HepG2 (cell line): Measurements from ENCODE around the gene GDPD5. TPM values are rescaled to one million over a fixed set of nuclear protein-coding genes. Genes with fewer than 3 reads are reported as not detected.

ENCODE experiments used
- CBX2 ChIP-seq, 2 experiments: fragments of 200-600 bp in 1 of 2; sonication (generic); formaldehyde crosslinking in 1 of 2; IDR thresholded peaks; 2 replicates each; pipeline versions ENCODE4 v1.7.0 to v1.8.1; 2018 to 2022; ENCODE audit warnings: low read depth in 2 of 2, low read length in 1 of 2, mild to moderate bottlenecking in 1 of 2, missing genetic modification reagents in 1 of 2
- FOXK1 ChIP-seq: sonication (generic); formaldehyde crosslinking; IDR thresholded peaks from 2 replicates; pipeline ENCODE4 v1.4.0; 2020; ENCODE audit warnings: low read depth, missing genetic modification reagents, borderline replicate concordance
- FOXK2 ChIP-seq: fragments of 450-650 bp; IDR thresholded peaks from 2 replicates; pipeline ENCODE4 v1.6.1; 2016
- GTF3A ChIP-seq: sonication (generic); formaldehyde crosslinking; conservative IDR thresholded peaks from 2 replicates; pipeline ENCODE4 v1.4.0; 2020; ENCODE audit warnings: mild to moderate bottlenecking, missing genetic modification reagents
- HMGXB4 ChIP-seq, 2 experiments: sonication (generic) in 1 of 2; formaldehyde crosslinking in 1 of 2; IDR thresholded peaks; 2 replicates each; pipeline versions ENCODE4 v1.4.0 to v1.6.1; 2018 to 2020; ENCODE audit warnings: missing genetic modification reagents in 2 of 2, borderline replicate concordance in 1 of 2, low read depth in 1 of 2, mild to moderate bottlenecking in 1 of 2, missing biosample characterization in 1 of 2
- IRF2 ChIP-seq: IDR thresholded peaks from 2 replicates; pipeline ENCODE4 v1.6.1; 2018; ENCODE audit warnings: missing genetic modification reagents, missing compliant biosample characterization
- ISL2 ChIP-seq: sonication (generic); formaldehyde crosslinking; IDR thresholded peaks from 2 replicates; pipeline ENCODE4 v1.5.0; 2020; ENCODE audit warnings: missing genetic modification reagents
- KDM4B ChIP-seq: sonication (generic); formaldehyde crosslinking; IDR thresholded peaks from 2 replicates; pipeline ENCODE4 v1.4.0; 2020; ENCODE audit warnings: missing genetic modification reagents
- REPIN1 ChIP-seq: sonication (generic); formaldehyde crosslinking; IDR thresholded peaks from 2 replicates; pipeline ENCODE4 v1.8.0; 2022; ENCODE audit warnings: missing genetic modification reagents, low read depth, mild to moderate bottlenecking, borderline replicate concordance
- RFXAP ChIP-seq: sonication (generic); formaldehyde crosslinking; IDR thresholded peaks from 2 replicates; pipeline ENCODE4 v1.4.0; 2020; ENCODE audit warnings: missing genetic modification reagents, borderline replicate concordance
- SNRNP70 ChIP-seq: fragments of 200-400 bp; formaldehyde crosslinking; IDR thresholded peaks from 2 replicates; pipeline ENCODE4 v1.6.1; 2017; ENCODE audit warnings: mild to moderate bottlenecking, low read depth, low read length, moderate library complexity
- ZFP90 ChIP-seq: sonication (generic); formaldehyde crosslinking; IDR thresholded peaks from 2 replicates; pipeline ENCODE4 v1.8.0; 2022; ENCODE audit warnings: missing genetic modification reagents, mild to moderate bottlenecking, inconsistent platforms, borderline replicate concordance
- ZMYM3 ChIP-seq: sonication (generic); formaldehyde crosslinking; IDR thresholded peaks from 2 replicates; pipeline ENCODE4 v1.5.1; 2020; ENCODE audit warnings: mild to moderate bottlenecking, missing genetic modification reagents
- ZNF121 ChIP-seq: sonication (generic); formaldehyde crosslinking; IDR thresholded peaks from 2 replicates; pipeline ENCODE4 v1.5.0; 2020; ENCODE audit warnings: mild to moderate bottlenecking, missing genetic modification reagents
- ZNF143 ChIP-seq: sonication (generic); formaldehyde crosslinking; IDR thresholded peaks from 2 replicates; pipeline ENCODE4 v1.4.0; 2020; ENCODE audit warnings: missing genetic modification reagents
- ZNF207 ChIP-seq: fragments of 450-650 bp; IDR thresholded peaks from 2 replicates; pipeline ENCODE4 v1.6.1; 2016; ENCODE audit warnings: antibody characterized with exemption, borderline replicate concordance
- ZNF3 ChIP-seq: IDR thresholded peaks from 2 replicates; pipeline ENCODE4 v1.7.0; 2017; ENCODE audit warnings: inconsistent platforms
- ZNF317 ChIP-seq: sonication (generic); formaldehyde crosslinking; IDR thresholded peaks from 2 replicates; pipeline ENCODE4 v1.5.0; 2020; ENCODE audit warnings: mild to moderate bottlenecking, missing genetic modification reagents
- ZNF350 ChIP-seq: sonication (generic); formaldehyde crosslinking; IDR thresholded peaks from 2 replicates; pipeline ENCODE4 v1.4.0; 2020; ENCODE audit warnings: mild to moderate bottlenecking, low read depth, missing genetic modification reagents, borderline replicate concordance
- ZNF432 ChIP-seq: sonication (generic); formaldehyde crosslinking; IDR thresholded peaks from 2 replicates; pipeline ENCODE4 v1.5.0; 2020; ENCODE audit warnings: missing genetic modification reagents, mild to moderate bottlenecking, borderline replicate concordance
- ZNF614 ChIP-seq: IDR thresholded peaks from 2 replicates; pipeline ENCODE4 v1.6.1; 2018; ENCODE audit warnings: missing biosample characterization, missing genetic modification reagents, inconsistent platforms, borderline replicate concordance
- ZNF841 ChIP-seq: sonication (generic); formaldehyde crosslinking; IDR thresholded peaks from 2 replicates; pipeline ENCODE4 v1.8.1; 2023; ENCODE audit warnings: missing genetic modification reagents, borderline replicate concordance
- ZSCAN29 ChIP-seq: sonication (generic); formaldehyde crosslinking; conservative IDR thresholded peaks from 2 replicates; pipeline ENCODE4 v1.4.0; 2020; ENCODE audit warnings: mild to moderate bottlenecking, missing genetic modification reagents
- polyA plus RNA-seq, 8 experiments: library from polyadenylated mRNA; depleted of rRNA in 3 of 8; stranded (reverse) in 7 of 8; unstranded in 1 of 8; fragments of >200 nt; fragmentation: Illumina TruSeq in 4 of 8; extraction: Trizol in 4 of 8; gene quantifications; 2 replicates each; pipeline versions ENCODE4 v1.2.1 to v1.2.3, GENCODE V29; 2011 to 2016; ENCODE audit warnings: low read depth in 4 of 8, missing spikeins in 1 of 8, mixed read lengths in 1 of 8; ENCODE audit not compliant: insufficient read depth in 1 of 8
- total RNA-seq, 5 experiments: library from RNA; depleted of rRNA; stranded (reverse); fragments of >200 nt; fragmentation: Illumina TruSeq; extraction: Trizol; gene quantifications; 2 replicates each; pipeline ENCODE4 v1.2.3, GENCODE V29; 2016; ENCODE audit warnings: low read depth in 1 of 5
- TF ChIP-seq, protein P1 (sequence below): sonication (generic); formaldehyde crosslinking; IDR thresholded peaks from 2 replicates; pipeline ENCODE4 v1.5.0; 2020; ENCODE audit warnings: mild to moderate bottlenecking, missing genetic modification reagents, moderate library complexity
- TF ChIP-seq, protein P2 (sequence below): sonication (generic); formaldehyde crosslinking; IDR thresholded peaks from 2 replicates; pipeline ENCODE4 v1.8.0; 2022; ENCODE audit warnings: missing genetic modification reagents, low read depth, mild to moderate bottlenecking, borderline replicate concordance
- TF ChIP-seq, protein P3 (sequence below): sonication (generic); formaldehyde crosslinking; IDR thresholded peaks from 2 replicates; pipeline ENCODE4 v1.8.1; 2022; ENCODE audit warnings: mild to moderate bottlenecking, missing genetic modification reagents

Gene GDPD5
- total and polyA plus RNA-seq, 2 of the 13 experiments (the other 11 are each of a cell fraction or from before 2014, with no cell fraction given) = 55.0 to 67.5 TPM

DNA sequence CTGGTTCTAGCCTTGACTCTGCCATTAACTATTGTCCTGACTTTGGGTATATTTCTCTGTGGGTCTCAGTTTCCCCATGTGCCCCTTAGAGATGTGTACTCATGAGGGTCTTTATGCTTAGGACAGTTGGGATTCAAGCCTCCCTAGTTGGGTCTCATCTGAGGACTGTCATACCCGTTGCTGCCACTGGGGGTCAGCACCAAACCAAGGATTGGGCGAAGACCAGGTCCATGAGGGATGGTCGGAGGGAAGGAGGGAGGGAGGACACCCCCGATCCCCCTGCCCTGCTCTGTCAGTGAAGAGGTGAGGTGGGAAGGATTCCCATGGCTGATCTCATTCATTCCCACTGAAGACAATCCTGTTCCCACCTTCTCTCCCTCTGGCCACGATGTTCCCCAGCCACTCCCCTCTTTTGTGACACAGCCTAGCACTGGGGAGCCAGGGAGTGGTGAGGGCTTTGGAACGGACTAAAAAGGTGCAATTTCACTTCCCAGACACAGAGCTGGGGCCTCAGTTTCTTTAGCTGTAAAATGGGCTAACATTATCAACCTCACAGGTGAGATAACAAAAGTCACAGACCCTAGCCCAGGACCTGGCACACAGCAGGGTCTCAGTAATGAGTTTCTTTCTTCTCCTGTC is 80.3 kb downstream of the GDPD5 start (continued):
- TF ChIP-seq ISL2 (CRISPR knock-in tag) (no peak), ZNF3 (CRISPR knock-in tag) (no peak), ZNF121 (CRISPR knock-in tag) (peak; percentile 81), ZNF350 (CRISPR knock-in tag) (0 out of 2 replicates have a peak, but pooled peaks have one; percentile 52), REPIN1 (CRISPR knock-in tag) (no peak), ZNF841 (CRISPR knock-in tag) (no peak), ZNF143 (CRISPR knock-in tag) (no peak), FOXK2 (no peak), ZNF207 (no peak), IRF2 (CRISPR knock-in tag) (0 out of 2 replicates have a peak, but pooled peaks have one; percentile 37), ZSCAN29 (CRISPR knock-in tag) (no peak), SNRNP70 (no peak), ZNF614 (0 out of 2 replicates have a peak, but pooled peaks have one; percentile 16), KDM4B (CRISPR knock-in tag) (no peak), RFXAP (CRISPR knock-in tag) (no peak), ZNF317 (CRISPR knock-in tag) (no peak), ZMYM3 (CRISPR knock-in tag) (0 out of 2 replicates have a peak, but pooled peaks have one; percentile 30), GTF3A (CRISPR knock-in tag) (no peak), ZNF432 (CRISPR knock-in tag) (no peak), CBX2 (IDR thresholded peaks at IDR 0.05; ENCODE audit: low read depth, low read length) (no peak), CBX2 (CRISPR knock-in tag; IDR thresholded peaks at IDR 0.05; ENCODE audit: low read depth) (no peak), FOXK1 (CRISPR knock-in tag) (no peak), ZFP90 (CRISPR knock-in tag) (no peak), HMGXB4 (CRISPR knock-in tag; IDR thresholded peaks at IDR 0.05; ENCODE audit: borderline replicate concordance in 1 of 2, low read depth in 1 of 2) (peak in 1 of 2 experiments; percentile 35; a peak in 1 of 4 replicates)
- TF ChIP-seq, protein P1, sequence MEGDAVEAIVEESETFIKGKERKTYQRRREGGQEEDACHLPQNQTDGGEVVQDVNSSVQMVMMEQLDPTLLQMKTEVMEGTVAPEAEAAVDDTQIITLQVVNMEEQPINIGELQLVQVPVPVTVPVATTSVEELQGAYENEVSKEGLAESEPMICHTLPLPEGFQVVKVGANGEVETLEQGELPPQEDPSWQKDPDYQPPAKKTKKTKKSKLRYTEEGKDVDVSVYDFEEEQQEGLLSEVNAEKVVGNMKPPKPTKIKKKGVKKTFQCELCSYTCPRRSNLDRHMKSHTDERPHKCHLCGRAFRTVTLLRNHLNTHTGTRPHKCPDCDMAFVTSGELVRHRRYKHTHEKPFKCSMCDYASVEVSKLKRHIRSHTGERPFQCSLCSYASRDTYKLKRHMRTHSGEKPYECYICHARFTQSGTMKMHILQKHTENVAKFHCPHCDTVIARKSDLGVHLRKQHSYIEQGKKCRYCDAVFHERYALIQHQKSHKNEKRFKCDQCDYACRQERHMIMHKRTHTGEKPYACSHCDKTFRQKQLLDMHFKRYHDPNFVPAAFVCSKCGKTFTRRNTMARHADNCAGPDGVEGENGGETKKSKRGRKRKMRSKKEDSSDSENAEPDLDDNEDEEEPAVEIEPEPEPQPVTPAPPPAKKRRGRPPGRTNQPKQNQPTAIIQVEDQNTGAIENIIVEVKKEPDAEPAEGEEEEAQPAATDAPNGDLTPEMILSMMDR (CRISPR knock-in tag) = peak; percentile 97
- TF ChIP-seq, protein P2, sequence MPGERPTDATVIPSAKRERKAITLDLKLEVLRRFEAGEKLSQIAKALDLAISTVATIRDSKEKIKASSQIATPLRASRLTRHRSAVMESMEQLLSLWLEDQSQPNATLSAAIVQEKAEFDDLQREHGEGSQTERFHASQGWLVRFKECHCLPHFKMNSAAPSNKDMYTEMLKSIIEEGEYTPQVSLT (CRISPR knock-in tag) = no peak
- TF ChIP-seq, protein P3, sequence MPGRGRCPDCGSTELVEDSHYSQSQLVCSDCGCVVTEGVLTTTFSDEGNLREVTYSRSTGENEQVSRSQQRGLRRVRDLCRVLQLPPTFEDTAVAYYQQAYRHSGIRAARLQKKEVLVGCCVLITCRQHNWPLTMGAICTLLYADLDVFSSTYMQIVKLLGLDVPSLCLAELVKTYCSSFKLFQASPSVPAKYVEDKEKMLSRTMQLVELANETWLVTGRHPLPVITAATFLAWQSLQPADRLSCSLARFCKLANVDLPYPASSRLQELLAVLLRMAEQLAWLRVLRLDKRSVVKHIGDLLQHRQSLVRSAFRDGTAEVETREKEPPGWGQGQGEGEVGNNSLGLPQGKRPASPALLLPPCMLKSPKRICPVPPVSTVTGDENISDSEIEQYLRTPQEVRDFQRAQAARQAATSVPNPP = no peak
